Endothelial cell of umbilical vein (primary cell): Measurements from ENCODE around the gene PARP16. TPM values are rescaled to one million over a fixed set of nuclear protein-coding genes. Genes with fewer than 3 reads are reported as not detected.

Source experiments
- BruUV-seq: library from RNA; stranded (reverse); fragments of 400-500 nt; replicated peaks from 2 replicates; lab custom pipeline; 2021; lab: Mats Ljungman, UMichigan
- CTCF ChIA-PET: fragments of 300-600, 350-600 bp; sonication (Branson Sonifier 250); formaldehyde crosslinking; loops from one replicate; lab custom pipeline; 2021; ENCODE audit warnings: antibody characterized with exemption, inconsistent platforms; lab: Charles Lee
- POLR2A ChIA-PET: fragments of 300-600, 350-600 bp; sonication (Branson Sonifier 250); formaldehyde crosslinking; loops from one replicate; lab custom pipeline; 2021; ENCODE audit warnings: antibody characterized with exemption, inconsistent platforms; lab: Charles Lee
- DNase-seq: peaks from one replicate; pipeline ENCODE4 v3.0.0-alpha.2; 2011; ENCODE audit warnings: low read depth, low spot score
- FAIRE-seq: peaks from 2 replicates; lab custom pipeline; 2011; peaks lifted over from hg19 to GRCh38; lab: Jason Lieb, UNC
- H2AFZ ChIP-seq: 2 replicates; pipeline ENCODE4 v1.6.0; 2012; ENCODE audit warnings: low read depth, low read length, control low read depth, inconsistent platforms
- H3K27ac ChIP-seq: 2 replicates; pipeline ENCODE4 v1.5.1; 2011; ENCODE audit warnings: low read depth, mild to moderate bottlenecking, control low read depth, low read length, moderate library complexity; ENCODE audit not compliant: insufficient read depth
- H3K27me3 ChIP-seq, 2 experiments: 2 replicates each; pipeline versions ENCODE4 v1.6.0 to v1.6.1; 2011; ENCODE audit warnings: low read length in 2 of 2, mixed read lengths in 1 of 2; ENCODE audit not compliant: control insufficient read depth in 2 of 2, insufficient read depth in 2 of 2
- H3K36me3 ChIP-seq, 2 experiments: 2 replicates in 1 of 2; 3 replicates in 1 of 2; pipeline ENCODE4 v1.5.1; 2011; ENCODE audit warnings: low read length in 2 of 2, mild to moderate bottlenecking in 1 of 2, moderate library complexity in 1 of 2; ENCODE audit not compliant: control insufficient read depth in 2 of 2, insufficient read depth in 2 of 2; ENCODE audit errors: extremely low read depth in 1 of 2
- H3K4me1 ChIP-seq: 3 replicates; pipeline ENCODE4 v1.5.1; 2011; ENCODE audit warnings: mild to moderate bottlenecking, low read length; ENCODE audit not compliant: control insufficient read depth, insufficient read depth; ENCODE audit errors: extremely low read depth
- H3K4me2 ChIP-seq: 2 replicates; pipeline ENCODE4 v1.6.1; 2011; ENCODE audit warnings: low read length, control low read depth, mixed read lengths; ENCODE audit not compliant: insufficient read depth
- H3K4me3 ChIP-seq, 3 experiments: fragments of 200-600 bp in 1 of 3; sonication (generic), shearing (Covaris generic) in 1 of 3; replicated peaks in 1 of 3; 2 replicates each; pipeline ENCODE4 v1.5.1; 2011 to 2016; ENCODE audit warnings: control low read depth in 3 of 3, low read length in 3 of 3, mild to moderate bottlenecking in 2 of 3, inconsistent platforms in 1 of 3, low read depth in 1 of 3, moderate library complexity in 1 of 3; ENCODE audit not compliant: insufficient read depth in 1 of 3
- H3K79me2 ChIP-seq: 2 replicates; pipeline ENCODE4 v1.6.0; 2012; ENCODE audit warnings: low read length, inconsistent platforms; ENCODE audit not compliant: control insufficient read depth, insufficient read depth
- H3K9ac ChIP-seq: replicated peaks from 2 replicates; pipeline ENCODE3; 2011; ENCODE audit warnings: low read length, control low read depth; ENCODE audit not compliant: insufficient read depth; ENCODE audit errors: extremely low read depth
- H3K9me1 ChIP-seq: replicated peaks from 3 replicates; pipeline ENCODE4 v1.6.0; 2011; ENCODE audit warnings: mild to moderate bottlenecking, low read length; ENCODE audit not compliant: control insufficient read depth, insufficient read depth; ENCODE audit errors: extremely low read depth
- H3K9me3 ChIP-seq: replicated peaks from 2 replicates; pipeline ENCODE4 v1.5.1; 2012; ENCODE audit warnings: low read length, inconsistent platforms; ENCODE audit not compliant: control insufficient read depth, insufficient read depth
- H4K20me1 ChIP-seq: replicated peaks from 2 replicates; pipeline ENCODE3; 2011; ENCODE audit warnings: mild to moderate bottlenecking, low read length; ENCODE audit not compliant: control insufficient read depth, insufficient read depth; ENCODE audit errors: extremely low read depth
- EZH2 ChIP-seq: IDR thresholded peaks from 2 replicates; pipeline ENCODE4 v1.6.1; 2012; ENCODE audit warnings: borderline replicate concordance, low read depth, mild to moderate bottlenecking, moderate library complexity, low read length, inconsistent platforms; ENCODE audit not compliant: severe bottlenecking
- FOS ChIP-seq: IDR thresholded peaks from 2 replicates; pipeline ENCODE4 v1.6.1; 2011; ENCODE audit warnings: mild to moderate bottlenecking, low read length, moderate library complexity, borderline replicate concordance; ENCODE audit not compliant: insufficient read depth
- GATA2 ChIP-seq: IDR thresholded peaks from 2 replicates; pipeline ENCODE4 v1.7.0; 2011; ENCODE audit warnings: low read depth, mild to moderate bottlenecking, moderate library complexity, mixed read lengths, low read length; ENCODE audit not compliant: insufficient read length, insufficient read depth
- JUN ChIP-seq: IDR thresholded peaks from 2 replicates; pipeline ENCODE4 v1.6.1; 2011; ENCODE audit warnings: borderline replicate concordance, low read depth; ENCODE audit not compliant: insufficient read length, insufficient read depth
- MYC ChIP-seq: IDR thresholded peaks from one replicate; pipeline ENCODE4 v1.6.1; 2011; ENCODE audit warnings: mild to moderate bottlenecking, low read depth, low read length
- POLR2A ChIP-seq: IDR thresholded peaks from 2 replicates; pipeline ENCODE4 v1.6.1; 2012; ENCODE audit warnings: low read depth, mild to moderate bottlenecking, control low read depth, low read length
- POLR2AphosphoS5 ChIP-seq: IDR thresholded peaks from 2 replicates; pipeline ENCODE4 v1.6.1; 2012; ENCODE audit warnings: low read depth, mild to moderate bottlenecking, control low read depth, low read length, moderate library complexity; ENCODE audit not compliant: insufficient read depth
- dilution Hi-C: fragments of 300-500 bp; cut with MboI; formaldehyde crosslinking; loops from one replicate; pipeline ENCODE4 v1.15.0; 2019; ENCODE audit warnings: low sequenced_read_pairs; ENCODE audit not compliant: extremely low pct_ligation_motif_present
- intact Hi-C: fragments of 100-400 bp; cut with micrococcal nuclease; formaldehyde crosslinking; loops from one replicate; pipeline ENCODE4 v1.10.0; 2022
- polyA plus RNA-seq, 4 experiments: library from polyadenylated mRNA; depleted of rRNA in 3 of 4; stranded (reverse) in 3 of 4; unstranded in 1 of 4; fragments of >200 nt; gene quantifications; 2 replicates each; pipeline versions ENCODE4 v1.2.1 to v1.2.3, GENCODE V29; 2011 to 2012; ENCODE audit warnings: missing spikeins in 1 of 4
- total RNA-seq: library from RNA; stranded (reverse); gene quantifications from 2 replicates; pipeline ENCODE4 v1.2.3, GENCODE V29; 2021
- TF ChIP-seq, protein P1 (sequence below): IDR thresholded peaks from 2 replicates; pipeline ENCODE4 v1.6.1; 2011; ENCODE audit not compliant: insufficient read depth, insufficient read length
- TF ChIP-seq, protein P2 (sequence below), 2 donors: IDR thresholded peaks; 1 replicate in 1 of 2; 2 replicates in 1 of 2; pipeline ENCODE4 v1.5.1; 2011; ENCODE audit warnings: low read length in 2 of 2, mild to moderate bottlenecking in 2 of 2, moderate library complexity in 2 of 2, control low read depth in 1 of 2, inconsistent platforms in 1 of 2, low read depth in 1 of 2; ENCODE audit not compliant: insufficient read depth in 1 of 2; ENCODE audit errors: extremely low read depth in 1 of 2

Gene PARP16
- total and polyA plus RNA-seq, 2 donors (not counting 3 experiments of a cell fraction or from before 2014, with no cell fraction given) = 3.9 to 6.3 TPM

DNA sequence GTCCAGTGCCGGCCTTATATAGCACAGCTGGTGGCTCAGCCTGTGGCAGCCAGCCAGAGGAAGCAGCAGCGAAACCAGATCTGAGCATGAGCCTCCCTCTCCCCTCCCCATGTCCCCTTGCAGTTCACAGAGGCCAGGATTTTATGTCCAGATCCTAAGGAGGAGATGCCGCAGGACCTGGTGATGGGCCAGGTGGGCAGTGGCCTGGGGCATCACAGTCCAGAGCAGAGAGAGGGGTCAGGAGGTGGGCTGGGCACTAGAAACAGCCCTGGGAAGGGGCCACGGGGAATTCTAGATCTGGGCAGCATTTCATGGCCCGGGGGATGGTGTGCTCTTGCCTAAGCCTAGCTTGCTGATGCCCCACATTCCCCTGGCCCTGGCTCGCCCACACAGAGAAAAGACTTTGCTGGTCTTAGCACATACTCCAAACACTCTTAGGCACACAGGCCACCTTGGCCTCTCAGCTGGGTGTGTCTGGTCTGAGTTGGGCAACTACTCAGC is 75.2 kb downstream of the PARP16 start:
- H3K27ac ChIP-seq = no peak overlapping the region
- H3K79me2 ChIP-seq = no peaks in the 10 kb centered on the region
- no peak overlapping the region for H2AFZ ChIP-seq
- H3K4me3 ChIP-seq = no peak overlapping the region
- intact Hi-C loops = no loop called here
- no peak overlapping the region for H3K9ac ChIP-seq
- no peaks in the 10 kb centered on the region for H3K9me1 ChIP-seq
- dilution Hi-C loops = no loop called here
- no peak overlapping the region for H3K4me2 ChIP-seq
- FAIRE-seq = no peak
- peaks cover 0 to 8% of the 10 kb centered on the region in 2 experiments for H3K27me3 ChIP-seq
- no peaks in the 10 kb centered on the region for H3K9me3 ChIP-seq
- no TSS peak for BruUV-seq
- no peaks in the 10 kb centered on the region for H4K20me1 ChIP-seq
- H3K36me3 ChIP-seq = no peaks in the 10 kb centered on the region
- CTCF ChIA-PET = interaction anchor here (1.2 to 1.9 kb wide), 3 partner anchors 9 to 17 kb away, joined by 3 to 10 read pairs (median 6); no protein-coding TSS in a partner anchor
- POLR2A ChIA-PET = interaction anchor here (0.5 kb wide), 1 partner anchor 26 kb away, joined by 5 read pairs; the partner anchor contains the start of gene CLPX
- no peaks in the 10 kb centered on the region for H3K4me1 ChIP-seq
- no peak for DNase-seq
- no peak for TF ChIP-seq GATA2
- TF ChIP-seq, protein P1, sequence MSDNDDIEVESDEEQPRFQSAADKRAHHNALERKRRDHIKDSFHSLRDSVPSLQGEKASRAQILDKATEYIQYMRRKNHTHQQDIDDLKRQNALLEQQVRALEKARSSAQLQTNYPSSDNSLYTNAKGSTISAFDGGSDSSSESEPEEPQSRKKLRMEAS = no peak
- TF ChIP-seq POLR2A = no peak
- TF ChIP-seq FOS = no peak
- TF ChIP-seq JUN = no peak
- TF ChIP-seq, protein P2, sequence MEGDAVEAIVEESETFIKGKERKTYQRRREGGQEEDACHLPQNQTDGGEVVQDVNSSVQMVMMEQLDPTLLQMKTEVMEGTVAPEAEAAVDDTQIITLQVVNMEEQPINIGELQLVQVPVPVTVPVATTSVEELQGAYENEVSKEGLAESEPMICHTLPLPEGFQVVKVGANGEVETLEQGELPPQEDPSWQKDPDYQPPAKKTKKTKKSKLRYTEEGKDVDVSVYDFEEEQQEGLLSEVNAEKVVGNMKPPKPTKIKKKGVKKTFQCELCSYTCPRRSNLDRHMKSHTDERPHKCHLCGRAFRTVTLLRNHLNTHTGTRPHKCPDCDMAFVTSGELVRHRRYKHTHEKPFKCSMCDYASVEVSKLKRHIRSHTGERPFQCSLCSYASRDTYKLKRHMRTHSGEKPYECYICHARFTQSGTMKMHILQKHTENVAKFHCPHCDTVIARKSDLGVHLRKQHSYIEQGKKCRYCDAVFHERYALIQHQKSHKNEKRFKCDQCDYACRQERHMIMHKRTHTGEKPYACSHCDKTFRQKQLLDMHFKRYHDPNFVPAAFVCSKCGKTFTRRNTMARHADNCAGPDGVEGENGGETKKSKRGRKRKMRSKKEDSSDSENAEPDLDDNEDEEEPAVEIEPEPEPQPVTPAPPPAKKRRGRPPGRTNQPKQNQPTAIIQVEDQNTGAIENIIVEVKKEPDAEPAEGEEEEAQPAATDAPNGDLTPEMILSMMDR (IDR thresholded peaks at IDR 0.05; ENCODE audit: extremely low read depth in 1 of 2, insufficient read depth in 1 of 2, low read depth in 1 of 2, low read length in 2 of 2) = no peak
- no peak for TF ChIP-seq EZH2
- TF ChIP-seq POLR2AphosphoS5 = no peak
- TF ChIP-seq MYC = no peak
